SU-DHL-6 (cell line): ENCODE results near the gene PHACTR1.

Source experiments
- H2AFZ ChIP-seq: fragments of 200-600 bp; sonication (generic); 2 replicates; pipeline ENCODE4 v1.6.1; 2014; ENCODE audit warnings: low read depth, mild to moderate bottlenecking, moderate library complexity, mixed read lengths, antibody characterized with exemption, low read length; ENCODE audit not compliant: severe bottlenecking
- H3F3A ChIP-seq: fragments of 200-600 bp; shearing (Covaris generic); 2 replicates; pipeline ENCODE4 v1.6.0; 2016; ENCODE audit warnings: antibody characterized with exemption, mild to moderate bottlenecking; ENCODE audit not compliant: insufficient read depth
- H3K27ac ChIP-seq: fragments of 200-600 bp; sonication (generic); 2 replicates; pipeline ENCODE4 v1.5.1; 2016; ENCODE audit warnings: low read depth, mild to moderate bottlenecking, low read length, moderate library complexity, mixed read lengths
- H3K27me3 ChIP-seq: fragments of 200-600 bp; sonication (generic), shearing (Covaris generic); 2 replicates; pipeline ENCODE4 v1.6.0; 2014; ENCODE audit warnings: mild to moderate bottlenecking, low read length
- H3K36me3 ChIP-seq: fragments of 200-600 bp; sonication (generic); 2 replicates; pipeline ENCODE4 v1.6.1; 2014; ENCODE audit warnings: mild to moderate bottlenecking, low read length, mixed read lengths
- H3K4me2 ChIP-seq: fragments of 300-600, 200-600 bp; shearing (Covaris generic), sonication (generic); 2 replicates; pipeline ENCODE4 v1.6.0; 2014; ENCODE audit warnings: low read length, low read depth, mild to moderate bottlenecking; ENCODE audit not compliant: poor library complexity, severe bottlenecking
- H3K4me3 ChIP-seq: fragments of 200-600 bp; sonication (generic); 2 replicates; pipeline ENCODE4 v1.5.1; 2014; ENCODE audit warnings: antibody characterized with exemption, low read length, mild to moderate bottlenecking, mixed read lengths; ENCODE audit not compliant: insufficient read depth, poor library complexity, severe bottlenecking
- H3K79me2 ChIP-seq: fragments of 200-600 bp; sonication (generic); 2 replicates; pipeline ENCODE4 v1.6.1; 2014; ENCODE audit warnings: mild to moderate bottlenecking, low read length, moderate library complexity; ENCODE audit not compliant: insufficient read depth
- H3K9ac ChIP-seq: fragments of 200-600 bp; sonication (generic); 2 replicates; pipeline ENCODE4 v1.7.0; 2014; ENCODE audit warnings: mild to moderate bottlenecking, low read length
- H3K9me2 ChIP-seq: fragments of 200-600 bp; sonication (generic); replicated peaks from 2 replicates; pipeline ENCODE4 v1.6.1; 2014; ENCODE audit warnings: low read length; ENCODE audit not compliant: insufficient read depth
- H3K9me3 ChIP-seq: fragments of 200-600 bp; sonication (generic); 2 replicates; pipeline ENCODE4 v1.6.1; 2014; ENCODE audit warnings: low read length, mixed read lengths; ENCODE audit not compliant: insufficient read depth
- H4K20me1 ChIP-seq: fragments of 200-600 bp; sonication (generic); 2 replicates; pipeline ENCODE4 v1.6.1; 2014; ENCODE audit warnings: low read depth, mild to moderate bottlenecking, antibody characterized with exemption, low read length, moderate library complexity, mixed read lengths
- EZH2phosphoT487 ChIP-seq: fragments of 200-600 bp; sonication (generic), shearing (Covaris generic); conservative IDR thresholded peaks from 2 replicates; pipeline ENCODE4 v1.6.1; 2018; ENCODE audit warnings: mild to moderate bottlenecking, antibody characterized with exemption, low read length, moderate library complexity, mixed read lengths
- TF ChIP-seq, protein P1 (sequence below): fragments of 200-600 bp; sonication (generic); IDR thresholded peaks from one replicate; pipeline ENCODE4 v1.5.1; 2017; ENCODE audit warnings: antibody characterized with exemption, mild to moderate bottlenecking, low read length, moderate library complexity; ENCODE audit not compliant: insufficient read depth, poor library complexity, severe bottlenecking

PHACTR1 gene

DNA sequence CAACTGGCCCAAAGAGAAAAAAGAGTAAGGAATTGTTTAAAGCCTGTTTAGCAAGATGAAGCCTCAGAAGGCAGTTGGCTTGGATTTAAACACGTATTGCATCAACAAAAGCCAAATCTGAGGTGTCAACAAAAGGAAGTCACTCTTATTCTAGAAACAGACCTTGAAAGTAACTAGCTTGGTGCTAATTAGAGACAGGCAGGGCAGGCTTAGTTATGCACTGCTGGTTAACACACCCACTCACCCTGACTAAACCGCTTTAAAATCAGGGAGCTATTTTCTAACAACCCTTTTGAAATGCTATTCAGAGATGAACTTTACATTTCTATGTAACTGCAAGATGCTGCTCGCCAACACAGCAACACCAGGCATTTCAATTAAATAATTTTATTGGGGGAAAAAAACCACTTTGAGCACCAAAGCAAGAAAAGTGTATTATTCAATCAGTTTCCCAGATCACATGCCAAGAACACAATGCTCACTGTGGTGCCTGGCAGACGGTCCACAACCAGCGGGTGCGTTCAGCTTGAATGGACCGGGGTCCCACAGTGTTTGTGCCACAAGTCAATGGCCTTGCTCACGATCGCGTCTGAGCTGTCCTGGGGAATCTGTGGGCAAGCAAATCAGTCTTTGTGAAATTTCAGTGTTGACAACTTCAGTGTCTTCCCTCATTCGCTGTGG lies 588.2 kb downstream of the PHACTR1 start:
- no peak overlapping the region for H3K9ac ChIP-seq
- H3K9me3 ChIP-seq: no peaks in the 10 kb centered on the region
- no peak for TF ChIP-seq EZH2phosphoT487
- TF ChIP-seq, protein P1, sequence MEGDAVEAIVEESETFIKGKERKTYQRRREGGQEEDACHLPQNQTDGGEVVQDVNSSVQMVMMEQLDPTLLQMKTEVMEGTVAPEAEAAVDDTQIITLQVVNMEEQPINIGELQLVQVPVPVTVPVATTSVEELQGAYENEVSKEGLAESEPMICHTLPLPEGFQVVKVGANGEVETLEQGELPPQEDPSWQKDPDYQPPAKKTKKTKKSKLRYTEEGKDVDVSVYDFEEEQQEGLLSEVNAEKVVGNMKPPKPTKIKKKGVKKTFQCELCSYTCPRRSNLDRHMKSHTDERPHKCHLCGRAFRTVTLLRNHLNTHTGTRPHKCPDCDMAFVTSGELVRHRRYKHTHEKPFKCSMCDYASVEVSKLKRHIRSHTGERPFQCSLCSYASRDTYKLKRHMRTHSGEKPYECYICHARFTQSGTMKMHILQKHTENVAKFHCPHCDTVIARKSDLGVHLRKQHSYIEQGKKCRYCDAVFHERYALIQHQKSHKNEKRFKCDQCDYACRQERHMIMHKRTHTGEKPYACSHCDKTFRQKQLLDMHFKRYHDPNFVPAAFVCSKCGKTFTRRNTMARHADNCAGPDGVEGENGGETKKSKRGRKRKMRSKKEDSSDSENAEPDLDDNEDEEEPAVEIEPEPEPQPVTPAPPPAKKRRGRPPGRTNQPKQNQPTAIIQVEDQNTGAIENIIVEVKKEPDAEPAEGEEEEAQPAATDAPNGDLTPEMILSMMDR: no peak
- H3K27me3 ChIP-seq: no peaks in the 10 kb centered on the region
- H3F3A ChIP-seq: peaks cover 17% of the 10 kb centered on the region
- H3K79me2 ChIP-seq: no peaks in the 10 kb centered on the region
- H2AFZ ChIP-seq: no peak overlapping the region
- H3K4me3 ChIP-seq: peak overlapping the region; percentile 2
- H4K20me1 ChIP-seq: peaks cover 11% of the 10 kb centered on the region; the same call in 1 of the 2 replicates
- H3K9me2 ChIP-seq: no peaks in the 10 kb centered on the region
- H3K27ac ChIP-seq: no peak overlapping the region
- peak overlapping the region; percentile 32 for H3K4me2 ChIP-seq
- H3K36me3 ChIP-seq: peaks cover 18% of the 10 kb centered on the region

DNA sequence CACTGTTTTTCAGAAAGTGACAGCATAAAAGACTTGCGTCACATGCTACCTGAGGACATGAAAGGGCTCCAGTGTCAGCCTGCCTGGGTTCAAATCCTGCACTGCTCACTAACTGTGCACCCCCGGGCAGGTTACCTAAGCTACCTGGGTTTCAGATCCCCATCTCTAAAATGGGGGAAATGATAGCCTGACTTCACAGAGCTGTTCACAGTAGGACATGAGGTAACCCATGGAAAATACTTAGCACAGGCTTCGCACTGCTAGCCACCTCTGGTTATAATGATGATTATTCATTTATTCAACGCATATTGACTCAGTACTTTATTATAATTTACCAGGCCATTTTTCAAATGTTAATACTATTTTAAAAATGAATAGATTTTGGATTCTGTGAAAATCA lies 588.7 kb downstream of the PHACTR1 start:
- Histone ChIP-seq H3K9me2 (no peaks in the 10 kb centered on the region), H3K9ac (no peak overlapping the region), H3K4me3 (no peak overlapping the region), H3K4me2 (peak overlapping the region; percentile 32), H3F3A (peaks cover 17% of the 10 kb centered on the region), H3K79me2 (no peaks in the 10 kb centered on the region), H2AFZ (no peak overlapping the region), H4K20me1 (peaks cover 6% of the 10 kb centered on the region; the same call in 1 of the 2 replicates), H3K27ac (no peak overlapping the region), H3K9me3 (no peaks in the 10 kb centered on the region), H3K27me3 (no peaks in the 10 kb centered on the region), H3K36me3 (peaks cover 18% of the 10 kb centered on the region)
- no peak for TF ChIP-seq EZH2phosphoT487
- TF ChIP-seq, protein P1: no peak

DNA sequence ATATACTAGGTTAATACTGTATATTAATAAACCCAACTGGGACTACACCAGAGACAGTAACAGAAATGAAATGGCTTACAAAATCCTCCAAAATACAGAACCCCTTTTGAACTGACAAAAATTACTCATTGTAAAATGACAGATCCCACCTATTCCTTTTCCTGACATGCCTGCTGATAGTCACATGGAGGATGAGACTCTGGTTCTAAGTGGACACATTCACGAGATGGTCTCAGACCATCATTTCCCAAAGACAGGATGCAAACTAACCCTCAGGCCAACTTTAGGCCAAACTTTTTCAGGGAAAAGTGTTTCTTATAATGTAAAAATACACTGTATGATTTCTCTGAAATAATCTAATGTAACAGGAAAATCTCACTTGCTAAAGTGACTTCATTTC lies 589.2 kb downstream of the PHACTR1 start:
- H3K9ac ChIP-seq: no peak overlapping the region
- H2AFZ ChIP-seq: no peak overlapping the region
- no peak overlapping the region for H3K4me2 ChIP-seq

More for the DNA sequence above, 589.2 kb downstream of the PHACTR1 start:
- Histone ChIP-seq H3K27ac (no peak overlapping the region), H3K4me3 (no peak overlapping the region), H3F3A (peaks cover 17% of the 10 kb centered on the region), H4K20me1 (peaks cover 5% of the 10 kb centered on the region; the same call in 1 of the 2 replicates), H3K9me2 (no peaks in the 10 kb centered on the region), H3K9me3 (no peaks in the 10 kb centered on the region), H3K27me3 (no peaks in the 10 kb centered on the region), H3K36me3 (peaks cover 18% of the 10 kb centered on the region), H3K79me2 (no peaks in the 10 kb centered on the region)
- no peak for TF ChIP-seq EZH2phosphoT487
- TF ChIP-seq, protein P1: no peak
